Effector memory CD4-positive, alpha-beta T cell (primary cell): Measurements from ENCODE around the gene SENP2.
"Not testable (repeated sequence)": the region's sequence is repeated elsewhere in the genome, so short reads cannot be mapped to it uniquely, and the experiment has no call there.

Source experiments
- DNase-seq, 3 donors: peaks; one replicate each; pipeline ENCODE4 v3.0.0-alpha.2; 2020
- H3K27ac ChIP-seq: 2 replicates; pipeline ENCODE4 v1.7.0; 2013; ENCODE audit warnings: mild to moderate bottlenecking, low read length, moderate library complexity; ENCODE audit not compliant: insufficient read depth, poor library complexity, severe bottlenecking
- H3K27me3 ChIP-seq: replicated peaks from 2 replicates; pipeline ENCODE4 v1.7.0; 2013; ENCODE audit warnings: mild to moderate bottlenecking, low read length; ENCODE audit not compliant: insufficient read depth, control insufficient read depth, poor library complexity, severe bottlenecking
- H3K36me3 ChIP-seq: 2 replicates; pipeline ENCODE4 v1.7.0; 2013; ENCODE audit warnings: mild to moderate bottlenecking, low read length, moderate library complexity; ENCODE audit not compliant: control insufficient read depth, insufficient read depth
- H3K4me1 ChIP-seq: 2 replicates; pipeline ENCODE4 v1.7.0; 2013; ENCODE audit warnings: low read length, mild to moderate bottlenecking; ENCODE audit not compliant: control insufficient read depth, insufficient read depth, poor library complexity, severe bottlenecking
- H3K4me3 ChIP-seq: 2 replicates; pipeline ENCODE4 v1.7.0; 2013; ENCODE audit warnings: low read length, low read depth, mild to moderate bottlenecking; ENCODE audit not compliant: insufficient read depth, poor library complexity, severe bottlenecking
- H3K9me3 ChIP-seq: 2 replicates; pipeline ENCODE4 v1.7.0; 2013; ENCODE audit warnings: mild to moderate bottlenecking, low read length, moderate library complexity; ENCODE audit not compliant: control insufficient read depth

SENP2 gene

DNA sequence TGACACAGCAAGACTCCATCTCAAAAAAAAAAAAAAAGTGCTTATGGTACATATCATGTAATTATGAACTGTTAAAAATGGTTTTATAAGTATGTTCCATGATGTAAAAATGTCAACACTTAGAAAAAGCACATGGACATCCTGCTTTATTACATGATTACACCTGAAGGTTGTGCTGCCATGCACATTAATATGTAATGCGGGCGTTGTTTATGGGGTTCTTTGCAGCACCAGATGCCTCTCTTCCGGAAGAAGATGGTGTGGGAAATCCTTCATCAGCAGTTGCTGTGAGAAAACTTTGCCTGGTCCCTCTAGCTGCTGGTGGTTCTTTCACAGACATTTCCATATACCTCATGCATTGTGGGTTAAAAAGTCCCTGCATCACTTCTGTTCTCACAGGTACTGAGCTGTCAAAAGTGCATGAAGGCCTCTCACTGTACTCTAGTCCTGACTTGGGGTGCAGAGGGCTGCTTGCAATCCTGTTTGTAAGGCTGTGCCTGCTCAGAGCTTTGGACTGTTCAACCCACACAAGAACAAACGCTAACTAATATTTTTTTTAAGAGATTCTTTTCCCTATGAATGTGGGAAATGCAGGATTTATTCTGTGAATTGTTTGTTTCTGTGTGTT lies 43.6 kb downstream of the SENP2 start:
- H3K4me3 ChIP-seq, result no peak overlapping the region
- H3K27me3 ChIP-seq, result no peaks in the 10 kb centered on the region
- no peaks in the 10 kb centered on the region for H3K9me3 ChIP-seq
- no peaks in the 10 kb centered on the region for H3K4me1 ChIP-seq
- H3K27ac ChIP-seq, result no peak overlapping the region
- H3K36me3 ChIP-seq, result peaks cover 34% of the 10 kb centered on the region
- DNase-seq, result no peak

- Histone ChIP-seq H3K36me3 (peaks cover 34% of the 10 kb centered on the region), H3K27me3 (no peaks in the 10 kb centered on the region), H3K27ac (no peak overlapping the region), H3K4me3 (no peak overlapping the region), H3K4me1 (no peaks in the 10 kb centered on the region), H3K9me3 (no peaks in the 10 kb centered on the region)
- DNase-seq, result no peak
Measured at GRCh38 chr3:185630182-185630622, 44.1 kb downstream of the SENP2 start.

GRCh38 chr3:185631108-185631507 lies 45.0 kb downstream of the SENP2 start:
- Histone ChIP-seq H3K36me3 (peaks cover 27% of the 10 kb centered on the region), H3K27me3 (no peaks in the 10 kb centered on the region), H3K9me3 (no peaks in the 10 kb centered on the region), H3K4me1 (no peaks in the 10 kb centered on the region), H3K27ac (no peak overlapping the region), H3K4me3 (no peak overlapping the region)
- no peak for DNase-seq

- H3K27me3 ChIP-seq, result no peaks in the 10 kb centered on the region
- no peak for DNase-seq
- peaks cover 25% of the 10 kb centered on the region for H3K36me3 ChIP-seq
- no peaks in the 10 kb centered on the region for H3K9me3 ChIP-seq
- H3K4me1 ChIP-seq, result no peaks in the 10 kb centered on the region
- H3K27ac ChIP-seq, result no peak overlapping the region
- H3K4me3 ChIP-seq, result no peak overlapping the region
Measured at GRCh38 chr3:185631508-185632206, 45.6 kb downstream of the SENP2 start.

GRCh38 chr3:185632996-185633395 lies 46.9 kb downstream of the SENP2 start:
- DNase-seq, result no peak

DNA sequence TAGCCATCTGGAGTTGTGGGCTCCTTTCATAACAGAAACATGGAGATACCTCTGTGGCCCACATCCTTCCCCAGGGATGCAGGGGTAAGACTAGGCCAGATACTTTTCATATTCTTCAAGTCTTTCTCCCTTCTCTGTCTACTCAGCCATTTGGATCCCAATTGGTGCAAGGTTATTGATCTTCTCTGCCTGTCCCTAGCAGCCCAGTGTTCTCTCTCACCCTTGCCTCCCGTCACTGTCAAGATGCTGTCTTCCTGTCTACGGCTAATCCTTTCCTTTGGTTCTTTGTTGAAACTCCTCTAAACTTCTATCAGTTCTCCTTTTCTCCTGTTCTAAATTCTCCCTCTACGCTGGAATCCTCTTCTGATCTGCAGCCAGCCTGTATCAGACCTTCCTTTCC lies 51.3 kb downstream of the SENP2 start:
- Histone ChIP-seq H3K36me3 (no peaks in the 10 kb centered on the region), H3K27me3 (no peaks in the 10 kb centered on the region), H3K4me1 (no peaks in the 10 kb centered on the region), H3K27ac (no peak overlapping the region), H3K9me3 (no peaks in the 10 kb centered on the region), H3K4me3 (no peak overlapping the region)
- DNase-seq, result no peak

More at GRCh38 chr3:185632996-185633395, 46.9 kb downstream of the SENP2 start:
- Histone ChIP-seq H3K27ac (no peak overlapping the region), H3K4me1 (no peaks in the 10 kb centered on the region), H3K9me3 (no peaks in the 10 kb centered on the region), H3K36me3 (peaks cover 14% of the 10 kb centered on the region), H3K4me3 (no peak overlapping the region), H3K27me3 (no peaks in the 10 kb centered on the region)

DNA sequence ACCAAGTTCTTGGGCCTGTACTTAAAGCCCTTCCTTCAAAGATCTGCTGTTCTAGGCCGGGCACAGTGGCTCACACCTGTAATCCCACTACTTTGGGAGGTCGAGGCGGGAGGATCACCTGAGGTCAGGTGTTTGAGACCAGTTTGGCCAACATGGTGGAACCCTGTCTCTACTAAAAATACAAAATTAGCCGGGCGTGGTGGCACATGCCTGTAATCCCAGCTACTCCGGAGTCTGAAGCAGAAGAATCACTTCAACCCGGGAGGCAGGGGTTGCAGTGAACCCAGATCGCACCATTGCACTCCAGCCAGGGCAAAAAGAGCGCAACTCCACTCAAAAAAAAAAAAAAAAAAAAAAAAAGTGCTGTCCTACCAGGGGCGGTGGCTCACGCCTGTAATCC lies 52.6 kb downstream of the SENP2 start:
- not testable (repeated sequence) for H3K9me3 ChIP-seq, H3K27me3 ChIP-seq, H3K27ac ChIP-seq, H3K4me3 ChIP-seq, H3K4me1 ChIP-seq, DNase-seq, H3K36me3 ChIP-seq

DNA sequence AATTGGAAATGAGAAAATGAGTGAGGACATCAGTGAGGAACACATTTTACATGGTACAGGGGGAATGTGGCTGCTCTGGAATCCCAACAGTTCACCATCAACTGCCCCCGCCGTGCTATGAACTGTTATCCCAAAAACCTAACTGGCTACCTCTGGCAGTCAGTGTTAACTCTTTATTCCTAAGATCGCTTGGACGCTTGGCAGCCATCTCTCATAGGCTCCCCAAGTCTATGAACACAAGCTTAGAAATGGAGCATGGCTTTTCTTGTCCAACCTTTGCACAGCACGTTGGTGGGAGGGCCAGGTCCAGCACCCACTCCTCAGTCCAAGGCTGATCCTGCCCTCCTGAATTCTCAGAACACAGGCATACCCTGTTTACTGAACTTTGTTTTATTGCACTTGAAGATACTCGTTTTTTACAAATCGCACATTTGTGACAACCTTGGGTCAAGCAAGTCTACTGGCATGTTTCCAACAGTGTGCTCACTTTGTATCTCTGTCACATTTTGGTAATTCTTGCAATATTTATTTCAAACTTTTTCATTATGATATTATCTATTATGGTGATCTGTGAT lies 53.6 kb downstream of the SENP2 start:
- H3K27me3 ChIP-seq, result no peaks in the 10 kb centered on the region
- H3K9me3 ChIP-seq, result no peaks in the 10 kb centered on the region
- no peaks in the 10 kb centered on the region for H3K4me1 ChIP-seq
- no peak for DNase-seq
- no peaks in the 10 kb centered on the region for H3K36me3 ChIP-seq
- H3K4me3 ChIP-seq, result no peak overlapping the region
- no peak overlapping the region for H3K27ac ChIP-seq

DNA sequence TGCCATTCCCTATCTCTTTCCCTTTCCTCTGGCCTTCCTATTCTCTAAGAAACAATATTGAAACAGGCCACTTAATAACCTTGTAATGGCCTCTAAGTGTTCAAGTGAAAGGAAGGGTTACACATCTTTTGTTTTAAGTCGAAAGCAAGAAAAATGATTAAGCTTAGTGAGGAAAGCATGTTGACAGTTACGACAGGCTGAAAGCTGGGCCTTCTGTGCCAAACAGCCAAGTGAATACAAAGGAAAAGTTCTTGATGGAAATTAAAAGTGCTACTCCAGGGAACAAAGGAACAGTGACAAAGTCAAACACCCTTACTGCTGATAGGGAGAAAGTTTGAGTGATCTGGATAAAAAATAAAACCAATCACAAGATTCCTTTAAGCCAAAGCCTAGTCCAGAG lies 54.2 kb downstream of the SENP2 start:
- no peaks in the 10 kb centered on the region for H3K27me3 ChIP-seq
- H3K27ac ChIP-seq, result no peak overlapping the region
- no peaks in the 10 kb centered on the region for H3K4me1 ChIP-seq
- no peaks in the 10 kb centered on the region for H3K36me3 ChIP-seq
- DNase-seq, result no peak
- H3K4me3 ChIP-seq, result no peak overlapping the region
- H3K9me3 ChIP-seq, result no peaks in the 10 kb centered on the region

GRCh38 chr3:185645191-185645590 lies 59.1 kb downstream of the SENP2 start:
- H3K27ac ChIP-seq, H3K9me3 ChIP-seq, H3K27me3 ChIP-seq, H3K36me3 ChIP-seq, H3K4me3 ChIP-seq, DNase-seq, H3K4me1 ChIP-seq: not testable (repeated sequence)
